CD4-positive, alpha-beta T cell (primary cell): Measurements from ENCODE around the gene KIAA0753. TPM values are rescaled to one million over a fixed set of nuclear protein-coding genes. Genes with fewer than 3 reads are reported as not detected.
"Not testable (repeated sequence)": the region's sequence is repeated elsewhere in the genome, so short reads cannot be mapped to it uniquely, and the experiment has no call there.

Source experiments
- ATAC-seq: fragments of 200-7000 bp; cut with Tn5 transposase; one replicate; pipeline ENCODE4 v1.10.0; 2022; ENCODE audit warnings: mild to moderate bottlenecking; ENCODE audit not compliant: poor library complexity
- CTCF ChIA-PET: fragments of 350-600 bp; sonication (Branson Sonifier 250); formaldehyde crosslinking; loops from one replicate; lab custom pipeline; 2021; ENCODE audit warnings: antibody characterized with exemption, inconsistent platforms; lab: Charles Lee
- POLR2A ChIA-PET: fragments of 350-600 bp; sonication (Branson Sonifier 250); formaldehyde crosslinking; loops from one replicate; lab custom pipeline; 2021; ENCODE audit warnings: antibody characterized with exemption, inconsistent platforms; lab: Charles Lee
- DNase-seq, 14 experiments: peaks; one replicate each; pipeline ENCODE4 v3.0.0-alpha.2; 2013 to 2020; ENCODE audit warnings: mixed read lengths in 2 of 14
- H3K27ac ChIP-seq, 2 donors: one replicate each; pipeline versions ENCODE4 v1.5.1 to v1.7.0; 2013; ENCODE audit warnings: low read length in 2 of 2, low read depth in 1 of 2, mild to moderate bottlenecking in 1 of 2
- H3K27me3 ChIP-seq, 2 experiments: 1 replicate in 1 of 2; 2 replicates in 1 of 2; pipeline versions ENCODE4 v1.6.1 to v1.7.0; 2013; ENCODE audit warnings: low read length in 2 of 2, control low read depth in 1 of 2, mild to moderate bottlenecking in 1 of 2, moderate library complexity in 1 of 2; ENCODE audit not compliant: insufficient read depth in 2 of 2, control insufficient read depth in 1 of 2
- H3K36me3 ChIP-seq: one replicate; pipeline ENCODE4 v1.6.1; 2013; ENCODE audit warnings: low read length, control low read depth; ENCODE audit not compliant: insufficient read depth
- H3K4me1 ChIP-seq: one replicate; pipeline ENCODE4 v1.6.1; 2013; ENCODE audit warnings: low read length, control low read depth; ENCODE audit not compliant: insufficient read depth
- H3K4me3 ChIP-seq: one replicate; pipeline ENCODE4 v1.5.1; 2013; ENCODE audit warnings: mild to moderate bottlenecking, low read length, moderate library complexity
- H3K9me3 ChIP-seq, 2 experiments: 1 replicate in 1 of 2; 2 replicates in 1 of 2; pipeline versions ENCODE4 v1.6.1 to v1.7.0; 2013; ENCODE audit warnings: low read length in 2 of 2, mild to moderate bottlenecking in 2 of 2, control low read depth in 1 of 2, moderate library complexity in 1 of 2; ENCODE audit not compliant: control insufficient read depth in 1 of 2, insufficient read depth in 1 of 2
- H3K27ac Mint-ChIP-seq: one replicate; pipeline ENCODE4 v1.8.0; 2020; ENCODE audit warnings: mixed read lengths
- H3K27me3 Mint-ChIP-seq: one replicate; pipeline ENCODE4 v1.8.0; 2021; ENCODE audit warnings: mixed read lengths
- H3K36me3 Mint-ChIP-seq: one replicate; pipeline ENCODE4 v1.8.0; 2021; ENCODE audit warnings: low read depth, mixed read lengths
- H3K4me1 Mint-ChIP-seq: one replicate; pipeline ENCODE4 v1.8.0; 2021; ENCODE audit warnings: low read depth, mixed read lengths
- H3K4me3 Mint-ChIP-seq: one replicate; pipeline ENCODE4 v1.8.0; 2020; ENCODE audit warnings: mild to moderate bottlenecking, mixed read lengths
- H3K9me3 Mint-ChIP-seq: one replicate; pipeline ENCODE4 v1.8.0; 2020; ENCODE audit warnings: mixed read lengths
- CTCF ChIP-seq: fragments of 200-600 bp; IDR thresholded peaks from one replicate; pipeline ENCODE4 v1.8.0; 2022; ENCODE audit warnings: antibody characterized with exemption, mild to moderate bottlenecking
- intact Hi-C, 2 experiments: fragments of 100-400 bp; cut with DNase I in 1 of 2; cut with micrococcal nuclease in 1 of 2; formaldehyde crosslinking; loops; one replicate each; pipeline versions ENCODE4 v1.15.1 to v1.9.0; 2023 to 2025; cut with DNase I, micrococcal nuclease
- total RNA-seq, 174 experiments: library from RNA in 2 of 174; stranded (reverse) in 2 of 174; gene quantifications; one replicate each; pipeline ENCODE4 v1.2.3 and lab custom pipeline; 2021 to 2026

Gene KIAA0753
- total RNA-seq, 2 experiments from 2014 or later = 8.9 to 11.7 TPM

- DNase-seq = peak in 11 of 14 experiments; percentile 19 to 73 (median 27)
- Histone ChIP-seq H3K9me3 (no peaks in the 10 kb centered on the region), H3K27ac (no peak overlapping the region), H3K27me3 (no peaks in the 10 kb centered on the region), H3K36me3 (peaks cover 8% of the 10 kb centered on the region), H3K4me1 (peaks cover 4% of the 10 kb centered on the region), H3K4me3 (no peak overlapping the region)
- ChIA-PET CTCF (interaction anchor here (0.6 to 0.9 kb wide), 2 partner anchors 15 to 386 kb away, joined by 3 to 5 read pairs; partner anchors contain the start of genes C17orf100 and MED31), POLR2A (no interaction called here)
- peaks cover 18% of the 10 kb centered on the region for H3K36me3 Mint-ChIP-seq
- ATAC-seq = peak; percentile 73
- no peaks in the 10 kb centered on the region for H3K9me3 Mint-ChIP-seq
- H3K4me1 Mint-ChIP-seq = peaks cover 4% of the 10 kb centered on the region
- H3K4me3 Mint-ChIP-seq = no peak overlapping the region
- intact Hi-C loops = loop anchor here (2.0 to 10.0 kb wide), 5 partner anchors 135 to 336 kb away; no protein-coding TSS in a partner anchor
- no peak overlapping the region for H3K27ac Mint-ChIP-seq
- H3K27me3 Mint-ChIP-seq = no peaks in the 10 kb centered on the region
- TF ChIP-seq CTCF = peak; percentile 84
Observed at GRCh38 chr17:6666077-6666521, 25.6 kb upstream of the KIAA0753 start.

GRCh38 chr17:6663200-6663599 is 22.7 kb upstream of the KIAA0753 start:
- intact Hi-C loops = loop anchor here in 1 of 2 experiments (10.0 kb wide), 1 partner anchor 252 kb away; no protein-coding TSS in a partner anchor
- H3K9me3 Mint-ChIP-seq, CTCF ChIA-PET, H3K27me3 ChIP-seq, H3K9me3 ChIP-seq, H3K4me3 Mint-ChIP-seq, ATAC-seq, H3K36me3 ChIP-seq, H3K27ac ChIP-seq, H3K27me3 Mint-ChIP-seq, DNase-seq, H3K4me3 ChIP-seq, POLR2A ChIA-PET, H3K27ac Mint-ChIP-seq: not testable (repeated sequence)
- Mint-ChIP-seq H3K36me3 (peaks cover 16% of the 10 kb centered on the region), H3K4me1 (peaks cover 21% of the 10 kb centered on the region)
- peaks cover 12% of the 10 kb centered on the region for H3K4me1 ChIP-seq

GRCh38 chr17:6661464-6661848 is 20.9 kb upstream of the KIAA0753 start:
- Mint-ChIP-seq H3K9me3 (no peaks in the 10 kb centered on the region), H3K4me1 (peaks cover 33% of the 10 kb centered on the region), H3K27me3 (no peaks in the 10 kb centered on the region), H3K27ac (no peak overlapping the region), H3K36me3 (peaks cover 14% of the 10 kb centered on the region), H3K4me3 (peak overlapping the region; percentile 18)
- Histone ChIP-seq H3K27me3 (no peaks in the 10 kb centered on the region), H3K9me3 (no peaks in the 10 kb centered on the region), H3K4me3 (no peak overlapping the region), H3K36me3 (peaks cover 4% of the 10 kb centered on the region), H3K4me1 (peaks cover 22% of the 10 kb centered on the region), H3K27ac (no peak overlapping the region)
- ChIA-PET CTCF (no interaction called here), POLR2A (no interaction called here)
- DNase-seq = no peak
- no peak for TF ChIP-seq CTCF
- no peak for ATAC-seq
- intact Hi-C loops = loop anchor here in 1 of 2 experiments (10.0 kb wide), 1 partner anchor 253 kb away; no protein-coding TSS in a partner anchor
